OCI-LY1 (cell line): ENCODE data around the gene GRIN3B.

Experiments used
- EZH2 ChIP-seq: fragments of 200-600 bp; sonication (generic), shearing (Covaris generic); IDR thresholded peaks from 2 replicates; pipeline ENCODE4 v1.8.0; 2017; ENCODE audit warnings: borderline replicate concordance, mixed run types, mild to moderate bottlenecking, antibody characterized with exemption, low read length, moderate library complexity, mixed read lengths
- TF ChIP-seq, protein P1 (sequence below): fragments of 200-600 bp; sonication (generic), shearing (Covaris generic); IDR thresholded peaks from 2 replicates; pipeline ENCODE4 v1.5.1; 2017; ENCODE audit warnings: mild to moderate bottlenecking, antibody characterized with exemption, low read length, moderate library complexity, mixed read lengths

DNA sequence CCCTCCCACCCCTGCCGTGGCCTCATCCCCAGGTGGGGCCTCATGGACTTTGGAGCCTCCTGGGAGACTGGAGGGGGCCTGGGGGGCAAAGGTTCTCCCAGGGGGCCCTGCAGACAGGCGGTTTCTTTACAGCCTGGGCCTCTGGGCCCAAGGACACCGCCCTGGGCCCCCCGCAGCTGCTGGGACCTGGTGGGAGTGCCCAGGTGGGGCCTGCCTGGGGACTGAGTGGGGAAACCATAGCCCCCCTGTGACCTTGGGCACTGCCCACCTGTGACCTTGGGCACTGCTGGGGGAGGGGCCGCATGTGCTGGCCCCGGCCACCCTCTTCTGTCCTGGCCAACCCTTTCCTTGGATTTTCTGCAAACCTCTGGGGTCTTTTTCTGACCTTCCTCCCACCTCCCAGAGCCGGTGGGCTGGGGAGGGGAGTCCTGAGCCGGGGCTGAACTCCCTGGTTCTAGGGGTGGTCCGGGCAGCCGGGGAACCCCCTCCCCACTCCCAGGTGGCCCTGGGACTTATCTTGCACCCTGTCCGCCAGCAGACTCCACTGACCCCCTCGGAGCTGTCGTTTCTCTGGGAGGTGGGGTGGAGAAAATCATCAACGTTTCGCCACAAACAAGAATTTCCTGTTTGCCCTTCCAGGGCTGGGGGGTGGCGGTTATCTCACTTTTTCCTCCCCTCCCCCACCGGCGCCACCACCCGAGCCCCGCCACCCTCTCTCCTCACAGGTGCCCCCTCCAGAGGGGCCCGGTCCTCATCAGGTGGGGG, 47.4 kb upstream of the GRIN3B start:
- TF ChIP-seq, protein P1, sequence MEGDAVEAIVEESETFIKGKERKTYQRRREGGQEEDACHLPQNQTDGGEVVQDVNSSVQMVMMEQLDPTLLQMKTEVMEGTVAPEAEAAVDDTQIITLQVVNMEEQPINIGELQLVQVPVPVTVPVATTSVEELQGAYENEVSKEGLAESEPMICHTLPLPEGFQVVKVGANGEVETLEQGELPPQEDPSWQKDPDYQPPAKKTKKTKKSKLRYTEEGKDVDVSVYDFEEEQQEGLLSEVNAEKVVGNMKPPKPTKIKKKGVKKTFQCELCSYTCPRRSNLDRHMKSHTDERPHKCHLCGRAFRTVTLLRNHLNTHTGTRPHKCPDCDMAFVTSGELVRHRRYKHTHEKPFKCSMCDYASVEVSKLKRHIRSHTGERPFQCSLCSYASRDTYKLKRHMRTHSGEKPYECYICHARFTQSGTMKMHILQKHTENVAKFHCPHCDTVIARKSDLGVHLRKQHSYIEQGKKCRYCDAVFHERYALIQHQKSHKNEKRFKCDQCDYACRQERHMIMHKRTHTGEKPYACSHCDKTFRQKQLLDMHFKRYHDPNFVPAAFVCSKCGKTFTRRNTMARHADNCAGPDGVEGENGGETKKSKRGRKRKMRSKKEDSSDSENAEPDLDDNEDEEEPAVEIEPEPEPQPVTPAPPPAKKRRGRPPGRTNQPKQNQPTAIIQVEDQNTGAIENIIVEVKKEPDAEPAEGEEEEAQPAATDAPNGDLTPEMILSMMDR, result no peak
- TF ChIP-seq EZH2, result no peak
